Adipocyte (in vitro differentiated cells): ENCODE results near the gene CFAP57.

Source experiments
- DNase-seq: peaks from one replicate; pipeline ENCODE4 v3.0.0-alpha.2; 2015; ENCODE audit warnings: low read depth
- H3K27me3 ChIP-seq: replicated peaks from 2 replicates; pipeline ENCODE4 v1.7.0; 2013; ENCODE audit warnings: mild to moderate bottlenecking, low read length, moderate library complexity; ENCODE audit not compliant: control insufficient read depth, insufficient read depth
- H3K36me3 ChIP-seq: 2 replicates; pipeline ENCODE4 v1.7.0; 2013; ENCODE audit warnings: low read length, mild to moderate bottlenecking, moderate library complexity; ENCODE audit not compliant: control insufficient read depth, insufficient read depth, severe bottlenecking
- H3K4me1 ChIP-seq: 2 replicates; pipeline ENCODE4 v1.7.0; 2013; ENCODE audit warnings: mild to moderate bottlenecking, low read length, moderate library complexity; ENCODE audit not compliant: control insufficient read depth, insufficient read depth
- H3K4me3 ChIP-seq: 2 replicates; pipeline ENCODE4 v1.7.0; 2013; ENCODE audit warnings: mild to moderate bottlenecking, low read length, moderate library complexity
- H3K9ac ChIP-seq: 2 replicates; pipeline ENCODE4 v1.7.0; 2013; ENCODE audit warnings: mild to moderate bottlenecking, low read length, moderate library complexity
- H3K9me3 ChIP-seq: 2 replicates; pipeline ENCODE4 v1.7.0; 2013; ENCODE audit warnings: mild to moderate bottlenecking, low read length, moderate library complexity; ENCODE audit not compliant: control insufficient read depth

Gene CFAP57

DNA sequence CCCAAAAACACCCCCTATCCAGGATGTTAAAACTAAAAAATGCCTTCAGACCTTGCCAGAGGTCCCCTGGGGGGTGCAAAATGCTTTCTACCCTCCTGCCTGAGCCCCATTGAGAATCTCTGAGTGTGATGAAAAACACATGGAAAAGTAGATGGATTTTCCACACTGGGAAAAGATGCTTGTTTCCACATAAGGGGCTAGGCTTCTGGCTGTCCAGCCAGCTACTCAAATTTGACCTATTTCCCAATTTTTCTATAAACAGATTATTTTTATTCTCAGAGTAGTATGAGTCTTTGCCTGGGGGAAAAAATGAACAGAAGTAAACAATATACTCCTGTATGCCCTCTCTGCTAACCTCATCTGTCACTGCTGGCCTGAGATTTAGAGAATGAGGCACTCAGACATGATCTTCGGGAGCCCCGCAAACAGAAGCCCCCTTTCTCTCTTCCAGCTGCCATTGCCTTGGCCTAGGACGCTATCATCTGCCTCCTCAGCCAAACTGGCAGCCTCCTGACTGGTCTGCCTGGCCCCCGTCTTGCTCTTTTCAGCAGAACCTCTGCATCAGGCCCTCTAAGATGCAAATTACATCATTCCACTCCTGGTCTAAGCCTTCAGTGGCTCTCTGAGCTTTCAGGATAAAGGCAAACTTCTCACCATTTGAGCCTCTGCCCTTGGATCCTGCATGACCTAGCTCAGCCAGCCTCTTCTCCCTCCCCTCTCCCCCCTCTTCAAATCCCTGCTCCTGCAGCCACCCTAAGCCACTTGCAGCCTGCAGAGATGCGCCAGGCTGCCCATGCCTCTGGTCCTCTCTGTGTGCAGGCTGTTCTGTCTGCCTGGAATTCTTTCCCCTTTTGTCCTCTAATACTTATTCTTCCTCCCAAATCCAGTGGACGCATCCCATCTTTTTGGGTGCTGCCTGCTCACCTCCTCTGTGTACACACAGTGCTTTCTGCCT is 58.0 kb downstream of the CFAP57 start:
- Histone ChIP-seq H3K9ac (peak overlapping the region; percentile 45), H3K9me3 (no peaks in the 10 kb centered on the region), H3K36me3 (no peaks in the 10 kb centered on the region), H3K4me3 (no peak overlapping the region), H3K27me3 (no peaks in the 10 kb centered on the region), H3K4me1 (peaks cover 48% of the 10 kb centered on the region)
- DNase-seq, result peak; percentile 72

DNA sequence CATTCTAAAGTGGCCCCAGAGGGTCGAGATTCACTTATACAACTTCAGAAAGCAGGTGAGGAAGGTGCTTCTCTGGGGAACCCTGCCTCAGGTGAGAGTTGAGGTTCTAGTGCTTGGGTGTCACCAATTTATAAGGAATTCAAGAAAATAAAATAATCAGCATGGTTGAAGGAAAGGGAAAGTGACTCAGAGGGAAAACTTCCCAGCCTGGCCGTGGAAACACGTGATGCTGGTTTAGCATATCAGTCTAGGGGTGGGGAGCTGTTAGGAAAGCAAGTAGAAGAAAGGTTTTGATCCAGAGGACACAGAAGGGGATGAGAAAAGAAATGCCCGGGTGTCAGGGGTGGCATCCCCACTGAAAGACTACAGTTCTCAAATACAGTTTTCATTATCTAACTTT is 59.9 kb downstream of the CFAP57 start:
- H3K27me3 ChIP-seq, result no peaks in the 10 kb centered on the region
- H3K9ac ChIP-seq, result peak overlapping the region; percentile 72
- no peaks in the 10 kb centered on the region for H3K36me3 ChIP-seq
- peak; percentile 87 for DNase-seq
- peaks cover 57% of the 10 kb centered on the region for H3K4me1 ChIP-seq
- H3K4me3 ChIP-seq, result peak overlapping the region; percentile 62
- H3K9me3 ChIP-seq, result no peaks in the 10 kb centered on the region

DNA sequence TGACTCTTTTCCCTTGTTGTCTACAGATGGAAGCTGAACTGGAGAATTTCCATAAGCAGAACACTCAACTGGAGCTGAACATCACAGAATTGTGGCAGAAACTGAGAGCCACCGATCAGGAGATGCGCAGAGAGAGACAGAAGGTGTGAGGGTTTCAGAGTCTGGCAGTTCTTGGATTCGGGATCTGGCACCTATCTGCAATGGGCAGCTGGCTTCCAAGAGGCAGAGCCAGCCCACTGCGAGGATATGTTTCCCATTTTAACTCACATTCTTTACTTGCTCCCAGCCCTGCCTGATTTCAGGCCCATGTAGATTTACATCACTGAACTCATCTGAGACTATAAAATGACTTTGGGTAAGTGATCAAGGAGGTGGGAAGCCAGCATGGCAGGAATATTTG is 60.4 kb downstream of the CFAP57 start:
- no peaks in the 10 kb centered on the region for H3K27me3 ChIP-seq
- H3K4me1 ChIP-seq, result peaks cover 61% of the 10 kb centered on the region
- DNase-seq, result no peak
- peak overlapping the region; percentile 62 for H3K4me3 ChIP-seq
- H3K36me3 ChIP-seq, result no peaks in the 10 kb centered on the region
- H3K9ac ChIP-seq, result peak overlapping the region; percentile 72
- no peaks in the 10 kb centered on the region for H3K9me3 ChIP-seq

DNA sequence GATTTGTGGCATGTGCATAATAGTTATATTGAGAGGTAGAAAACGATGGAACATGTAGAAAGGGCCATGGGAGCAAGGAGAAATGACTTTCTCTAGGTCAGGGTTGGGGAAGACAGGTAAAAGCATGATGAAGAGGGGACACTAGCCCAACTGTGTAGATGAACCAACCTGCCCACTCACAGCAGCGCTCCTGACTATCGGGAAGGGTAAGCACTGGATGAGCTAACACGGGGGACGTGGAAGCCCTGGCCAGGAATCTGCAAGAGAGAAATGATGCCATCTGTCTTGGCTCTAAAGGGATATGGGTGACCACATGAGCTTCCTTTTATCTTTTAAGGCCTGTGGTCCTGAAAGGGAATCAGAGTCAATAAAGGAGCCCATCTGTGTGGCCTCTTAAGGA is 61.5 kb downstream of the CFAP57 start:
- H3K9me3 ChIP-seq, result no peaks in the 10 kb centered on the region
- DNase-seq, result no peak

DNA sequence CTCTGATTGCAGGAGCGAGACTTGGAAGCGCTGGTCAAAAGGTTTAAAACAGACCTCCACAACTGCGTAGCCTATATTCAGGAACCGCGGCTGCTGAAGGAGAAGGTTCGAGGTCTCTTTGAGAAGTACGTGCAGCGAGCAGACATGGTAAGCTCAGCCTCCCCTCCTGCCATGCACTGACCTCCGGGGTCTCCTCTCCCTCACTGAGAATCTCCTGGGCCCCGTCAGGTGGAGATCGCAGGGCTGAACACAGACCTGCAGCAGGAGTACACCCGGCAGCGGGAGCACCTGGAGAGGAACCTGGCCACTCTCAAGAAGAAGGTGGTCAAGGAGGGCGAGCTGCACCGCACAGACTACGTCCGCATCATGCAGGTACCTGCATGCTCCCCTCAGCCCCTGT is 62.1 kb downstream of the CFAP57 start:
- Histone ChIP-seq H3K4me1 (peaks cover 71% of the 10 kb centered on the region), H3K4me3 (no peak overlapping the region), H3K27me3 (no peaks in the 10 kb centered on the region), H3K9ac (no peak overlapping the region), H3K9me3 (no peaks in the 10 kb centered on the region), H3K36me3 (no peaks in the 10 kb centered on the region)
- DNase-seq, result no peak

More for the DNA sequence above, 61.5 kb downstream of the CFAP57 start:
- Histone ChIP-seq H3K9ac (no peak overlapping the region), H3K36me3 (no peaks in the 10 kb centered on the region), H3K4me1 (peaks cover 67% of the 10 kb centered on the region), H3K27me3 (no peaks in the 10 kb centered on the region), H3K4me3 (no peak overlapping the region)

DNA sequence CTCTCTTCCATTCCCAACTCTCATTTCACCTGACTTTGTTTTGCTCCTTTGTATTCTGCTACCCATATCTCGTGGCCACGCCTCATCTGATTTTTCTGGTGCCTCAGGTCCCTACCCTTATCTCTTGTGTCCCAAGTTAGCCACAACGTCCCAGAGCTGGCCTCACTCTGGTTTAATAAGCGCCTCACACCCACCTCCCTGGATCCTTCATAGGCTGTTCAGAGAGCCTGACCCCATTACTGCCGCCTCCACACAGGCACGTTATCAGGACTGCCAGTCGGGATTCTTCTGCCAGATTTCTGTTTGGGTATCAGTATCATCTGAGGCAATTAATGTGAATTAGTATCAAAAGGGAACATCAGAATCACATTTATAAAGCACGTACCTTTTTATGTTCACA is 62.9 kb downstream of the CFAP57 start:
- no peaks in the 10 kb centered on the region for H3K36me3 ChIP-seq
- H3K4me3 ChIP-seq, result no peak overlapping the region
- no peak for DNase-seq
- no peaks in the 10 kb centered on the region for H3K27me3 ChIP-seq
- H3K4me1 ChIP-seq, result peaks cover 64% of the 10 kb centered on the region
- peak overlapping the region; percentile 41 for H3K9ac ChIP-seq
- H3K9me3 ChIP-seq, result no peaks in the 10 kb centered on the region

DNA sequence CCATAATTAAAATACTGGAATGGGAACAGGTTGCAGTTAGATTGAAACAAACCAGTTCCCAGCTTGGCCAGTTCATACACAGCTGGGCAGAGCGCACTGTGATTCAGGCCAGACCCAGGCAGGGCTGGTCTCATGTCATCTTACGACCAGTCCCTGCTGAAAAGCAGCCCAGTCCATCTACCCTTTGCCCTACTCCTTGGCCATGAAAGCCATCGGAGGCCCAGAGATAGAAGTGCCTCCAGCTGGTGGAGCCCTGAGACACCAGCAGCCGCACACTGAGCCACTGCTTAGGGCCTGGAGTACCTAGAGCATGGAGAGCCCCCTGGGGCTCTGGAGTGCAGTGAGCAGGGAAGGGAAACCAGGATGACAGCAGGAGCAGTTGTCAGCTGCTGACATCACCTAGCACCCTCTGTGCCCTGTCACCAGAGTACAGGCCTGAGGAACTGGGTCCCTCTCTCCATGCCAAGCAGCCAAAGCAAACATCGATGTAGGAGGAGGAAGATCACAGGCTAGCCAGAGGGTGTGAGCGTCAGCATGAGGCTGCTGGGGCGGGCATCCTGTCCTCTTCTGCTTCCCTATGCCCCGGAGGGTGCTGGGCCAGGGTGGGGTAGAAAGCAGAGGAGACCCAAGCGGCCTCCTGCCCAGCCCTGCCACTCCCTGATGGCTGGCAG is 63.5 kb downstream of the CFAP57 start:
- no peak overlapping the region for H3K4me3 ChIP-seq
- peak overlapping the region; percentile 36 for H3K9ac ChIP-seq
- H3K9me3 ChIP-seq, result no peaks in the 10 kb centered on the region
- no peaks in the 10 kb centered on the region for H3K36me3 ChIP-seq
- peaks cover 58% of the 10 kb centered on the region for H3K4me1 ChIP-seq
- H3K27me3 ChIP-seq, result no peaks in the 10 kb centered on the region
- DNase-seq, result no peak

DNA sequence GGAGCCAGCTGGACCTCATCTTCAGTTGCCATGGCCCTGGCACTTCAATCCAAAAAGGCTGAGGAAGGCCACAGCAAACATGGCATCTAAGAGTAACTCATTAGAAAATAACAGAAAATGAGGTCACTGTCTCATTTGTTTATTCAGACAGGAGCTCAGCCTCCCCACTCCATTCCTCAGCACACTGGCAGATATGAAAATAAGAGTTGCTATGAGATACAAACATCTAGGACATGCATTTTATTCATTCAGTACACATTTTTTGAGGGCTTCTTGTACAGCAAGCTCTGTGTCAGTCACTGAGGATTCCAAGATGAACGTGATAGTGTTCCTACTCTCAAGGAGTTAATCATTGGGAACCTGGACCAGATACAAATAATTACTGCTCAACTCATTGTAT is 65.0 kb downstream of the CFAP57 start:
- peaks cover 44% of the 10 kb centered on the region for H3K4me1 ChIP-seq
- no peak overlapping the region for H3K4me3 ChIP-seq
- H3K9ac ChIP-seq, result peak overlapping the region; percentile 27
- H3K27me3 ChIP-seq, result no peaks in the 10 kb centered on the region
- H3K36me3 ChIP-seq, result no peaks in the 10 kb centered on the region
- no peaks in the 10 kb centered on the region for H3K9me3 ChIP-seq
- DNase-seq, result peak; percentile 28

DNA sequence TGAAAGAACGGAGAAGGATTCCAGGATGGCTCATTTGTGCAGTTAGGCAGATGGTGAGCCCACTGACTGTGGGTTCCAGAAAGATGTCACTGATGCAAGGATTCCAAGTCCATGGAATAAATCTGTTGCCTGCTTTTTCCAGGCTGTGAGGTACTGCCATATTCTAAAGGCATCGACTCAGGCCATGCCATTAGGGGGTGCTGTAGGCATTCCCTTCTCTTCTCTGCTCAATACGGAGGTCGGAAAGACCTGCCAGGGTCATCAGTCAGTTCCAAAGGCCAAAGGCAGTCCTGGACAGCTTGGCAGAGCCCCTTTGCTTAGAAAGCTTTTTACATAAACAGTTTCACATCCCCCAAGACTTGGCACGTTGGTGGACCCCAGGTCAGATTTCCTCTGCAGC is 66.0 kb downstream of the CFAP57 start:
- H3K9ac ChIP-seq, result peak overlapping the region; percentile 27
- peak; percentile 79 for DNase-seq
- no peaks in the 10 kb centered on the region for H3K9me3 ChIP-seq
- no peak overlapping the region for H3K4me3 ChIP-seq
- H3K4me1 ChIP-seq, result peaks cover 35% of the 10 kb centered on the region
- no peaks in the 10 kb centered on the region for H3K27me3 ChIP-seq
- H3K36me3 ChIP-seq, result no peaks in the 10 kb centered on the region

DNA sequence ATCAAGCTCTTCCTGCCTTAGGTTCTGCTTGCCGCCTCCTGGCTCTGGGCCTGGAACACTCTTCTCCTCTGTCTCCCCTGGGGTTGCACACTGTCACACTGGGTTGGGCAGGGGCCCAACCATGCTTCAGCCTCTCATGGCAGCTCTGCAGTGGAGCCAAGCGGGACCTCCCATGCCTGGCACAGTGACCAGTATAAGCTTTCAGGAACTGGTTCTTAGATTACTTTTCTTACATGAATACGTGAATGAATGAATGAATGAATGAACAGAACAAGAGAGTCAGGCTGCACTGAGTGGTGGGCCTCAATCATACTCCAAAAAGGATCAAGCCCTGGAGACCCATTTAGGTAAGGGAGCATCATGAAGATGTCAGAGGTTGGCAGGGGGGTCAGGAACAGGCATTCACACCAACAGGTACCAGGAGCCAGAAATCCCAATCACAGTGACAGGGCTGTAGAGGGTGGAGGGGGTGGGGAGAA is 66.9 kb downstream of the CFAP57 start:
- H3K27me3 ChIP-seq, result no peaks in the 10 kb centered on the region
- DNase-seq, result no peak
- no peaks in the 10 kb centered on the region for H3K36me3 ChIP-seq
- H3K9me3 ChIP-seq, result no peaks in the 10 kb centered on the region
- no peak overlapping the region for H3K4me3 ChIP-seq
- peaks cover 28% of the 10 kb centered on the region for H3K4me1 ChIP-seq
- H3K9ac ChIP-seq, result no peak overlapping the region

DNA sequence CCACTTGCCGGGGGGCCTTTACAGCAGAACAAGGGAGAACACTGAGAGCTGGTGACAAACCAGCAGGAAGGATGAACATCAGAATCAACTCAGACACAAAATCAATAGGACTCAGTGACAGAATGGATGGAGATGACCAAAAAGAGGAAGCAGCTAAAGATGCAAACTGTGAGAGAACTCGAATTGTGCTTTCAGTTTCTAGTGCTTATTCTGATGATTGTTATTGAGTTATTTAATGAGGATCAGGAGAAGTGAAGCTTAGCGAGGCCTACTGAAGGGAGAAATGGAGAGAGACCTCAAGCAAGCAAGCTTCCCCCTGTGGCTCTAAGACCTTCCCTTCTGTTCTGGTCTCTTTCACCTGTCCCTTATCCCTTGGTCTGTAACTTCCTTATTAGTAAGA is 67.4 kb downstream of the CFAP57 start:
- no peaks in the 10 kb centered on the region for H3K27me3 ChIP-seq
- H3K36me3 ChIP-seq, result no peaks in the 10 kb centered on the region
- no peaks in the 10 kb centered on the region for H3K9me3 ChIP-seq
- peaks cover 28% of the 10 kb centered on the region for H3K4me1 ChIP-seq
- no peak overlapping the region for H3K4me3 ChIP-seq
- no peak for DNase-seq
- no peak overlapping the region for H3K9ac ChIP-seq
